D721Med (cell line): ENCODE data around the gene STAT1.
A peak's percentile ranks its signal among the peaks of the same experiment; 100 is the strongest.

ENCODE experiments used
- DNase-seq: peaks from one replicate; pipeline ENCODE4 v3.0.0; 2011; ENCODE audit warnings: low spot score; ENCODE audit not compliant: insufficient read length
- FAIRE-seq: peaks from 2 replicates; lab custom pipeline; 2011; peaks lifted over from hg19 to GRCh38; lab: Jason Lieb, UNC
- CTCF ChIP-seq: IDR thresholded peaks from 2 replicates; pipeline ENCODE4 v1.5.1; 2012; ENCODE audit warnings: mild to moderate bottlenecking, control low read depth; ENCODE audit not compliant: insufficient read depth; ENCODE audit errors: missing control alignments

STAT1 gene

GRCh38 chr2:191020742-191021381 lies 6.9 kb upstream of the STAT1 start:
- DNase-seq (no peak), FAIRE-seq (no peak)
- no peak for TF ChIP-seq CTCF

- no peak for TF ChIP-seq CTCF
- FAIRE-seq = no peak
- DNase-seq = peak; percentile 95
Measured at GRCh38 chr2:191020221-191020741, 6.3 kb upstream of the STAT1 start.

GRCh38 chr2:191019376-191019775 lies 5.4 kb upstream of the STAT1 start:
- no peak for FAIRE-seq
- no peak for TF ChIP-seq CTCF
- DNase-seq = no peak

GRCh38 chr2:191018643-191019119 lies 4.7 kb upstream of the STAT1 start:
- no peak for TF ChIP-seq CTCF
- no peak for FAIRE-seq
- DNase-seq = no peak

- no peak for TF ChIP-seq CTCF
- DNase-seq (no peak), FAIRE-seq (no peak)
Measured at GRCh38 chr2:191018048-191018447, 4.1 kb upstream of the STAT1 start.

- no peak for FAIRE-seq
- no peak for TF ChIP-seq CTCF
- no peak for DNase-seq
Measured at GRCh38 chr2:191015831-191016230, 1.9 kb upstream of the STAT1 start.

- DNase-seq (no peak), FAIRE-seq (no peak)
- TF ChIP-seq CTCF = no peak
Measured at GRCh38 chr2:191015239-191015638, 1.3 kb upstream of the STAT1 start.
